SK-N-SH (cell line): ENCODE results near the gene RP2. TPM values are rescaled to one million over a fixed set of nuclear protein-coding genes. Genes with fewer than 3 reads are reported as not detected.

ENCODE experiments used
- CTCF ChIA-PET: fragments of 300-600, 350-600 bp; formaldehyde crosslinking; extraction: SDS; loops from one replicate; lab custom pipeline; 2021; lab: Yijun Ruan, JAX
- POLR2A ChIA-PET: fragments of 350-600 bp; sonication (Branson Sonifier 250); formaldehyde crosslinking; extraction: SDS; loops from one replicate; lab custom pipeline; 2020; ENCODE audit warnings: antibody characterized with exemption, inconsistent platforms; lab: Yijun Ruan, JAX
- DNase-seq: peaks from one replicate; pipeline ENCODE4 v3.0.0; 2012
- H2AFZ ChIP-seq: fragments of 200-600 bp; sonication (generic); 2 replicates; pipeline ENCODE4 v1.8.1; 2016; ENCODE audit warnings: antibody characterized with exemption, mild to moderate bottlenecking, low read depth
- H3F3A ChIP-seq: fragments of 200-600 bp; sonication (generic); replicated peaks from 2 replicates; pipeline ENCODE3; 2016; ENCODE audit warnings: antibody characterized with exemption, mild to moderate bottlenecking; ENCODE audit not compliant: insufficient read depth
- H3K27ac ChIP-seq, 2 experiments: fragments of 200-500 bp in 1 of 2; fragments of 200-600 bp in 1 of 2; sonication (Bioruptor generic) in 1 of 2; sonication (generic), shearing (Covaris generic) in 1 of 2; 2 replicates each; pipeline versions ENCODE4 v1.5.1 to v1.6.1; 2014 to 2016; ENCODE audit warnings: low read depth in 2 of 2, inconsistent platforms in 1 of 2, low read length in 1 of 2, mild to moderate bottlenecking in 1 of 2, mixed read lengths in 1 of 2
- H3K27me3 ChIP-seq: fragments of 200-600 bp; sonication (generic), shearing (Covaris generic); 2 replicates; pipeline ENCODE4 v1.6.1; 2016; ENCODE audit warnings: mixed run types; ENCODE audit not compliant: insufficient read depth
- H3K36me3 ChIP-seq, 2 experiments: fragments of 200-500 bp in 1 of 2; fragments of 200-600 bp in 1 of 2; sonication (Bioruptor generic) in 1 of 2; sonication (generic) in 1 of 2; replicated peaks in 1 of 2; 2 replicates each; pipeline versions ENCODE3 to v1.5.1; 2014 to 2016; ENCODE audit warnings: low read length in 1 of 2, mild to moderate bottlenecking in 1 of 2; ENCODE audit not compliant: insufficient read depth in 2 of 2, control insufficient read depth in 1 of 2
- H3K4me1 ChIP-seq, 2 experiments: fragments of 200-500 bp in 1 of 2; fragments of 200-600 bp in 1 of 2; sonication (Bioruptor generic) in 1 of 2; sonication (generic), shearing (Covaris generic) in 1 of 2; 2 replicates each; pipeline versions ENCODE4 v1.5.1 to v1.6.1; 2014 to 2016; ENCODE audit warnings: low read depth in 1 of 2, low read length in 1 of 2, mixed run types in 1 of 2; ENCODE audit not compliant: insufficient read depth in 2 of 2, control insufficient read depth in 1 of 2
- H3K4me2 ChIP-seq: fragments of 200-600 bp; sonication (generic), shearing (Covaris generic); 2 replicates; pipeline ENCODE4 v1.6.1; 2017; ENCODE audit warnings: mixed run types
- H3K4me3 ChIP-seq, 2 experiments: fragments of 200-500 bp in 1 of 2; fragments of 200-600 bp in 1 of 2; sonication (Bioruptor generic) in 1 of 2; sonication (generic), shearing (Covaris generic) in 1 of 2; 2 replicates each; pipeline versions ENCODE4 v1.5.1 to v1.8.1; 2014 to 2016; ENCODE audit warnings: low read depth in 2 of 2, inconsistent platforms in 1 of 2, low read length in 1 of 2, mild to moderate bottlenecking in 1 of 2, mixed read lengths in 1 of 2, moderate library complexity in 1 of 2
- H3K79me2 ChIP-seq: fragments of 200-600 bp; sonication (generic); 2 replicates; pipeline ENCODE4 v1.8.1; 2017; ENCODE audit warnings: mild to moderate bottlenecking; ENCODE audit not compliant: insufficient read depth
- H3K9ac ChIP-seq: fragments of 200-600 bp; sonication (generic); 2 replicates; pipeline ENCODE4 v1.6.1; 2017; ENCODE audit warnings: mixed run types
- H3K9me2 ChIP-seq: fragments of 200-600 bp; sonication (generic); 2 replicates; pipeline ENCODE4 v1.6.1; 2017; ENCODE audit warnings: mixed run types
- H3K9me3 ChIP-seq: fragments of 200-600 bp; sonication (generic); 2 replicates; pipeline ENCODE4 v1.6.1; 2017; ENCODE audit warnings: mixed run types, mild to moderate bottlenecking, moderate library complexity
- H4K20me1 ChIP-seq: fragments of 200-600 bp; sonication (generic); 2 replicates; pipeline ENCODE4 v1.6.1; 2017; ENCODE audit warnings: mild to moderate bottlenecking, mixed run types; ENCODE audit not compliant: insufficient read depth
- ELF1 ChIP-seq: IDR thresholded peaks from 2 replicates; pipeline ENCODE4 v1.4.0; 2012
- EZH2phosphoT487 ChIP-seq: fragments of 200-600 bp; sonication (generic); IDR thresholded peaks from 2 replicates; pipeline ENCODE4 v1.6.1; 2017; ENCODE audit warnings: low read depth, mixed run types, mild to moderate bottlenecking, antibody characterized with exemption, moderate library complexity, borderline replicate concordance
- FOSL2 ChIP-seq: IDR thresholded peaks from 2 replicates; pipeline ENCODE4 v1.4.0; 2012; ENCODE audit warnings: low read depth, mild to moderate bottlenecking, moderate library complexity, borderline replicate concordance
- FOXJ3 ChIP-seq: sonication (generic); formaldehyde crosslinking; IDR thresholded peaks from 2 replicates; pipeline ENCODE4 v1.5.1; 2020; ENCODE audit warnings: mild to moderate bottlenecking, missing genetic modification reagents
- GATA2 ChIP-seq: sonication (generic); formaldehyde crosslinking; IDR thresholded peaks from 2 replicates; pipeline ENCODE4 v1.5.0; 2020; ENCODE audit warnings: mild to moderate bottlenecking, missing genetic modification reagents
- MXI1 ChIP-seq: IDR thresholded peaks from 2 replicates; pipeline ENCODE4 v1.6.1; 2012; ENCODE audit warnings: mild to moderate bottlenecking, low read depth, low read length, improper control_type of control experiment
- NFIC ChIP-seq: IDR thresholded peaks from 2 replicates; pipeline ENCODE4 v1.4.0; 2012; ENCODE audit warnings: borderline replicate concordance
- POLR2AphosphoS5 ChIP-seq: IDR thresholded peaks from 2 replicates; pipeline ENCODE4 v1.6.1; 2012; ENCODE audit warnings: low read depth, low read length
- RXRA ChIP-seq: IDR thresholded peaks from 2 replicates; pipeline ENCODE4 v1.4.0; 2012; ENCODE audit warnings: low read depth, mild to moderate bottlenecking, borderline replicate concordance
- SIN3A ChIP-seq: IDR thresholded peaks from 2 replicates; pipeline ENCODE4 v1.6.1; 2012; ENCODE audit warnings: low read depth, mild to moderate bottlenecking, low read length, moderate library complexity, borderline replicate concordance
- TEAD4 ChIP-seq: IDR thresholded peaks from 2 replicates; pipeline ENCODE4 v1.4.0; 2012; ENCODE audit warnings: mild to moderate bottlenecking, borderline replicate concordance; ENCODE audit not compliant: insufficient read depth
- YY1 ChIP-seq: IDR thresholded peaks from 2 replicates; pipeline ENCODE4 v1.4.0; 2012; ENCODE audit warnings: low read depth, mild to moderate bottlenecking
- WGBS: methylation state at CpG from one replicate; pipeline ENCODE4 v1.1.6; 2017; ENCODE audit warnings: low lambda C conversion rate; 5-methylcytosine and 5-hydroxymethylcytosine counted together
- polyA plus RNA-seq, 3 experiments: library from polyadenylated mRNA; depleted of rRNA; stranded (reverse); fragments of >200 nt; gene quantifications; 2 replicates each; pipeline ENCODE4 v1.2.3, GENCODE V29; 2012
- TF ChIP-seq, protein P1 (sequence below): IDR thresholded peaks from 2 replicates; pipeline ENCODE4 v1.4.0; 2012; ENCODE audit warnings: low read depth
- TF ChIP-seq, protein P2 (sequence below): IDR thresholded peaks from 2 replicates; pipeline ENCODE4 v1.4.0; 2012; ENCODE audit warnings: low read depth, borderline replicate concordance
- TF ChIP-seq, protein P3 (sequence below): IDR thresholded peaks from 2 replicates; pipeline ENCODE4 v1.4.0; 2012; ENCODE audit warnings: low read depth, borderline replicate concordance
- TF ChIP-seq, protein P4 (sequence below): fragments of 150-350 bp; IDR thresholded peaks from 2 replicates; pipeline ENCODE4 v1.6.1; 2016; ENCODE audit warnings: mild to moderate bottlenecking, low read depth, low read length
- TF ChIP-seq, protein P5 (sequence below): fragments of 150-350 bp; IDR thresholded peaks from 2 replicates; pipeline ENCODE4 v1.6.1; 2017; ENCODE audit warnings: antibody characterized with exemption, low read length, low read depth, borderline replicate concordance

RP2 gene
- polyA plus RNA-seq, 1 of the 3 experiments (the other 2 are of a cell fraction) = 4.5 TPM

DNA sequence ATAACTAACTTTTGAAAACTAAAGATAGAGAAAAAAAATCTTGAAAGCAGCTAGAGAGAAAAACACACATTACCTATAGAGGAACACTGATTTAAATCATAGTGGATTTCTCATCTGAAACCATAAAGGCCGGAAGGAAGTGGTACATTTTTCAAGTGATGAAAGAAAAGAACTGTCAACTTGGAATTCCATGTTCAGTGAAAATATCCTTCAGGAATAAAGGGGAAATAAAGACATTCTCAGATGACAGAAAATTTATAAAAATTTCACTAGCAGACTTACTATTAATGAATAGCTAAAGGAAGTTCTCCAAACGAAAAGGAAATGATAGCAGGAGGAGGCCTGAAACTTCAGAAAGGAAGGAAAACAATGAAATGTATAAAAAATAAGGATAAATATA lies 67.8 kb downstream of the RP2 start:
- DNase-seq = no peak
- H4K20me1 ChIP-seq = no peaks in the 10 kb centered on the region
- WGBS = 23% methylated on average over 2 of the region's 2 CpGs
- no peak overlapping the region for H3K4me3 ChIP-seq
- no peak for TF ChIP-seq ELF1
- TF ChIP-seq, protein P1, sequence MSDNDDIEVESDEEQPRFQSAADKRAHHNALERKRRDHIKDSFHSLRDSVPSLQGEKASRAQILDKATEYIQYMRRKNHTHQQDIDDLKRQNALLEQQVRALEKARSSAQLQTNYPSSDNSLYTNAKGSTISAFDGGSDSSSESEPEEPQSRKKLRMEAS = no peak
- no peak for TF ChIP-seq FOSL2
- no peak for TF ChIP-seq YY1
- no peak for TF ChIP-seq SIN3A
- TF ChIP-seq FOXJ3 = no peak
- no peak for TF ChIP-seq EZH2phosphoT487
- TF ChIP-seq, protein P2, sequence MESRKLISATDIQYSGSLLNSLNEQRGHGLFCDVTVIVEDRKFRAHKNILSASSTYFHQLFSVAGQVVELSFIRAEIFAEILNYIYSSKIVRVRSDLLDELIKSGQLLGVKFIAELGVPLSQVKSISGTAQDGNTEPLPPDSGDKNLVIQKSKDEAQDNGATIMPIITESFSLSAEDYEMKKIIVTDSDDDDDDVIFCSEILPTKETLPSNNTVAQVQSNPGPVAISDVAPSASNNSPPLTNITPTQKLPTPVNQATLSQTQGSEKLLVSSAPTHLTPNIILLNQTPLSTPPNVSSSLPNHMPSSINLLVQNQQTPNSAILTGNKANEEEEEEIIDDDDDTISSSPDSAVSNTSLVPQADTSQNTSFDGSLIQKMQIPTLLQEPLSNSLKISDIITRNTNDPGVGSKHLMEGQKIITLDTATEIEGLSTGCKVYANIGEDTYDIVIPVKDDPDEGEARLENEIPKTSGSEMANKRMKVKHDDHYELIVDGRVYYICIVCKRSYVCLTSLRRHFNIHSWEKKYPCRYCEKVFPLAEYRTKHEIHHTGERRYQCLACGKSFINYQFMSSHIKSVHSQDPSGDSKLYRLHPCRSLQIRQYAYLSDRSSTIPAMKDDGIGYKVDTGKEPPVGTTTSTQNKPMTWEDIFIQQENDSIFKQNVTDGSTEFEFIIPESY = no peak
- TF ChIP-seq NFIC = no peak
- no peak for TF ChIP-seq RXRA
- no peak for TF ChIP-seq GATA2 (CRISPR knock-in tag)
- TF ChIP-seq, protein P3, sequence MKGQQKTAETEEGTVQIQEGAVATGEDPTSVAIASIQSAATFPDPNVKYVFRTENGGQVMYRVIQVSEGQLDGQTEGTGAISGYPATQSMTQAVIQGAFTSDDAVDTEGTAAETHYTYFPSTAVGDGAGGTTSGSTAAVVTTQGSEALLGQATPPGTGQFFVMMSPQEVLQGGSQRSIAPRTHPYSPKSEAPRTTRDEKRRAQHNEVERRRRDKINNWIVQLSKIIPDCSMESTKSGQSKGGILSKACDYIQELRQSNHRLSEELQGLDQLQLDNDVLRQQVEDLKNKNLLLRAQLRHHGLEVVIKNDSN = no peak
- TF ChIP-seq, all 33 proteins: peak for 0
- no peak overlapping the region for H2AFZ ChIP-seq
- no peaks in the 10 kb centered on the region for H3K36me3 ChIP-seq
- CTCF ChIA-PET = interaction anchor here (0.6 to 2.6 kb wide), 17 partner anchors 8 to 190 kb away, joined by 3 to 28 read pairs (median 5); partner anchors contain the start of gene JADE3
- POLR2A ChIA-PET = no interaction called here
- H3K9me3 ChIP-seq = no peaks in the 10 kb centered on the region
- H3K4me2 ChIP-seq = no peak overlapping the region
- H3K4me1 ChIP-seq = peaks cover 0 to 4% of the 10 kb centered on the region in 2 experiments; a peak in 1 of 4 replicates
- H3K9ac ChIP-seq = no peak overlapping the region
- no peaks in the 10 kb centered on the region for H3K79me2 ChIP-seq
- no peaks in the 10 kb centered on the region for H3K27me3 ChIP-seq
- H3K27ac ChIP-seq = no peak overlapping the region
- H3K9me2 ChIP-seq = no peaks in the 10 kb centered on the region
- H3F3A ChIP-seq = no peaks in the 10 kb centered on the region

DNA sequence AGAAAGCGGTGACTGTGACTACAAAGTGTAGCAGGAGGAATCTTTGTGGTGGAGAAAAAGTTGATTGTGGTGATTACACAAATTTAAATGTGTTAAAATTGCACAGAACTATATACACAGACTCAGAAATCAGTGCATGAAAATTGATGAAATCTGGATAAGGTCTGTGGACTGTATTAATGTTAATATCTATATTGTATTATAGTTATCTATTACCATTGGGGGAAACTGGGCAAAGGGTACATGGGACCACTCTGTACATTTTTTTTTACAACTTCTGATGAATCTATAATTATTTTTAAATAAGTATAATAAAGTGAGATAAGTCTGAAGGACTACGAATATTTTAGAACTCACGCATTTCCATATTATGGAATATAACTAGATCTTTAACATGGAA lies 73.6 kb downstream of the RP2 start:
- no peak overlapping the region for H2AFZ ChIP-seq
- no peak overlapping the region for H3K27ac ChIP-seq
- peaks cover 21% of the 10 kb centered on the region for H3K79me2 ChIP-seq
- H3K27me3 ChIP-seq = no peaks in the 10 kb centered on the region; the same call in 1 of the 2 replicates
- no peaks in the 10 kb centered on the region for H3F3A ChIP-seq
- CTCF ChIA-PET = no interaction called here
- H3K9me3 ChIP-seq = no peaks in the 10 kb centered on the region
- no peak overlapping the region for H3K4me2 ChIP-seq
- 54% methylated on average over 3 of the region's 3 CpGs for WGBS
- POLR2A ChIA-PET = no interaction called here
- no peaks in the 10 kb centered on the region for H3K36me3 ChIP-seq
- H3K4me1 ChIP-seq = peaks cover 0 to 3% of the 10 kb centered on the region in 2 experiments; a peak in 1 of 4 replicates
- no peak overlapping the region for H3K4me3 ChIP-seq
- H3K9me2 ChIP-seq = no peaks in the 10 kb centered on the region
- no peaks in the 10 kb centered on the region for H4K20me1 ChIP-seq
- TF ChIP-seq, protein P3 = no peak
- TF ChIP-seq YY1 (no peak), NFIC (no peak), POLR2AphosphoS5 (no peak), RXRA (no peak), GATA2 (CRISPR knock-in tag) (no peak), MXI1 (no peak), SIN3A (no peak), TEAD4 (no peak)
- TF ChIP-seq, protein P4, sequence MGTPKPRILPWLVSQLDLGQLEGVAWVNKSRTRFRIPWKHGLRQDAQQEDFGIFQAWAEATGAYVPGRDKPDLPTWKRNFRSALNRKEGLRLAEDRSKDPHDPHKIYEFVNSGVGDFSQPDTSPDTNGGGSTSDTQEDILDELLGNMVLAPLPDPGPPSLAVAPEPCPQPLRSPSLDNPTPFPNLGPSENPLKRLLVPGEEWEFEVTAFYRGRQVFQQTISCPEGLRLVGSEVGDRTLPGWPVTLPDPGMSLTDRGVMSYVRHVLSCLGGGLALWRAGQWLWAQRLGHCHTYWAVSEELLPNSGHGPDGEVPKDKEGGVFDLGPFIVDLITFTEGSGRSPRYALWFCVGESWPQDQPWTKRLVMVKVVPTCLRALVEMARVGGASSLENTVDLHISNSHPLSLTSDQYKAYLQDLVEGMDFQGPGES = no peak
- TF ChIP-seq, protein P2 = no peak
- TF ChIP-seq, protein P5, sequence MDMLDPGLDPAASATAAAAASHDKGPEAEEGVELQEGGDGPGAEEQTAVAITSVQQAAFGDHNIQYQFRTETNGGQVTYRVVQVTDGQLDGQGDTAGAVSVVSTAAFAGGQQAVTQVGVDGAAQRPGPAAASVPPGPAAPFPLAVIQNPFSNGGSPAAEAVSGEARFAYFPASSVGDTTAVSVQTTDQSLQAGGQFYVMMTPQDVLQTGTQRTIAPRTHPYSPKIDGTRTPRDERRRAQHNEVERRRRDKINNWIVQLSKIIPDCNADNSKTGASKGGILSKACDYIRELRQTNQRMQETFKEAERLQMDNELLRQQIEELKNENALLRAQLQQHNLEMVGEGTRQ = no peak
- H3K9ac ChIP-seq = no peak overlapping the region
- no peak for DNase-seq
